ENCODE results near the gene KCNQ1OT1. TPM values are rescaled to one million over a fixed set of nuclear protein-coding genes. Genes with fewer than 3 reads are reported as not detected.

Gene KCNQ1OT1
- total RNA-seq, 4 donors from 2014 or later, result 0.66 to 2.5 (median 1.3) TPM

DNA sequence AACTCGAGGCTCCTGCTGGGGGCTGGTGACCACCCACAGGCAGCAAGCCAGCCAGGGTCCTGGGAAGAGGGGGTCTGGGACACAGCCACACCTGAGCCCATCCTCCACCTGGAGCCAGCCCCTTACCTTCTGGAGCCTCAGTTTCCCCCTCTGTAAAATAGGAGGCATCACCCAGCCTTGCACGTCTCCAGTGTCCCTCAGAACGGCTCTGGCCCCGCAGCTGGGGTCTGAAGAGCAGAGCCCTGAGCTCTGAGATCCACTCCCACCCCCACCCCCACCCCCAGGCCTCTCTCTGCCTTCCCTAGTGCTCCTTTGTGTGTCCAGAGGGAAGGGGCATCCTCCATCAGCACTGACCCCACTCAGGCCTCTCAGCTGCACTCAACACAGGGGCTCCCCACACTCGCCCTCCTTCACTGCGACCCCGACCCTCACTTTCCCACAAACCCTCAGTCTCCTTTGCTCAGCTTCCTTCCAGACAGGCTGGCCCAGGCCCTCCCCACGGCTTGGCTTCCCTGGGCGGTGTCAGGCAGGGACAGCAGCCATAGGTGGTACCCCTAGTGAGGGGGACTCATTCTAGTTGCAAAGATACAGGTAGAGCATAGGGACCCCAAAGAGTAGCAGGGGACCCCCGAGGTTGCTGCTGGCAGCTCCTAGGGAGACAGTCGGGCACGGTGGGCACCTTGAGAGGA is 33.3 kb upstream of the KCNQ1OT1 start:
- no peak for DNase-seq (ENCODE audit: extremely low spot score)
- no peak overlapping the region for H3K27ac ChIP-seq (replicated peaks in 1 of 4)
- 95% methylated on average over 9 of the region's 12 CpGs for WGBS

DNA sequence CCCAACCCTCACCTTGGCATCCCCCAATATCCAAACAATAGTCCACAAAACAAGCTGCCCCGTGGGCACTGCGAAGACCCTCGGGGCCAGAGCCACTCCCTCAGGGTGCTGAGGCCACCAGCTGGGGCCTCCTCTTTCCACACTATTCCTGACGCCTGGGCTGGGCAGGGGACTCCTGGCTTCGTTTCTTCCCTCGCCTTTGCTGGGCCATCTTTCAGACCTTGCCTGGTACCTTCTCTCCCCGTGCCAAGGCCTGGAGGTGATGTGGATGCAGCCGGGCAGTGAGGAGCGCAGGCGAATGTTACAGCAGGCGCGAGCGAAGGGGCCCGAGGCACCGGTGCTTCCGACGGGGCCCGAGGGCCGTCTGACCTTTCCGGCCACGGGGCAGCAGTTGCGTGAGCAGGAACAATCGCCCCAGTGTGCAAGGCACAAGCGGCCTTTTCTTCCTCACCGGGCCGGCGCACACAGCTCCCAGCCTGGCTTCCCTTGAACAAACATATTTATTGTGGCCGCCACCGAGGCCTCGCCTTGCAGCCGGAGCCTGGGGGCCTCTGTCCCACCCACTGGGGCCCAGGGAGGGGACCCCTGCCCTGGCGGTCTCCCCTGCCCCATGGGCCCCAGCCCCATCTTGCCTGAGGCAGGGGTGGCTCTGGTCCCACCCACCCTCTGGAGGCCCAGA is 32.6 kb upstream of the KCNQ1OT1 start:
- Histone ChIP-seq H3K4me1 (peaks cover 0 to 21% (median 0%) of the 10 kb centered on the region in 4 donors), H3K27me3 (no peaks in the 10 kb centered on the region), H3K27ac (replicated peaks in 1 of 4) (no peak overlapping the region), H3K36me3 (no peaks in the 10 kb centered on the region), H3K4me3 (no peak overlapping the region), H3K9me3 (no peaks in the 10 kb centered on the region)
- intact Hi-C loops (cut with DNase I), result no loop called here
- WGBS, result 85% methylated on average over 30 of the region's 32 CpGs
- TF ChIP-seq POLR2A (IDR thresholded peaks at IDR 0.05; ENCODE audit: low read depth) (no peak), EP300 (IDR thresholded peaks at IDR 0.05) (no peak), POLR2AphosphoS5 (IDR thresholded peaks at IDR 0.05) (no peak)
- TF ChIP-seq, protein P1, sequence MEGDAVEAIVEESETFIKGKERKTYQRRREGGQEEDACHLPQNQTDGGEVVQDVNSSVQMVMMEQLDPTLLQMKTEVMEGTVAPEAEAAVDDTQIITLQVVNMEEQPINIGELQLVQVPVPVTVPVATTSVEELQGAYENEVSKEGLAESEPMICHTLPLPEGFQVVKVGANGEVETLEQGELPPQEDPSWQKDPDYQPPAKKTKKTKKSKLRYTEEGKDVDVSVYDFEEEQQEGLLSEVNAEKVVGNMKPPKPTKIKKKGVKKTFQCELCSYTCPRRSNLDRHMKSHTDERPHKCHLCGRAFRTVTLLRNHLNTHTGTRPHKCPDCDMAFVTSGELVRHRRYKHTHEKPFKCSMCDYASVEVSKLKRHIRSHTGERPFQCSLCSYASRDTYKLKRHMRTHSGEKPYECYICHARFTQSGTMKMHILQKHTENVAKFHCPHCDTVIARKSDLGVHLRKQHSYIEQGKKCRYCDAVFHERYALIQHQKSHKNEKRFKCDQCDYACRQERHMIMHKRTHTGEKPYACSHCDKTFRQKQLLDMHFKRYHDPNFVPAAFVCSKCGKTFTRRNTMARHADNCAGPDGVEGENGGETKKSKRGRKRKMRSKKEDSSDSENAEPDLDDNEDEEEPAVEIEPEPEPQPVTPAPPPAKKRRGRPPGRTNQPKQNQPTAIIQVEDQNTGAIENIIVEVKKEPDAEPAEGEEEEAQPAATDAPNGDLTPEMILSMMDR (IDR thresholded peaks at IDR 0.05), result no peak
- DNase-seq (ENCODE audit: extremely low spot score), result no peak

More for the DNA sequence above, 33.3 kb upstream of the KCNQ1OT1 start:
- no peak overlapping the region for H3K4me3 ChIP-seq
- H3K36me3 ChIP-seq, result no peaks in the 10 kb centered on the region
- H3K9me3 ChIP-seq, result no peaks in the 10 kb centered on the region
- intact Hi-C loops (cut with DNase I), result no loop called here
- TF ChIP-seq EP300 (IDR thresholded peaks at IDR 0.05), result no peak
- H3K4me1 ChIP-seq, result peaks cover 0 to 26% (median 3%) of the 10 kb centered on the region in 4 donors
- H3K27me3 ChIP-seq, result no peaks in the 10 kb centered on the region

DNA sequence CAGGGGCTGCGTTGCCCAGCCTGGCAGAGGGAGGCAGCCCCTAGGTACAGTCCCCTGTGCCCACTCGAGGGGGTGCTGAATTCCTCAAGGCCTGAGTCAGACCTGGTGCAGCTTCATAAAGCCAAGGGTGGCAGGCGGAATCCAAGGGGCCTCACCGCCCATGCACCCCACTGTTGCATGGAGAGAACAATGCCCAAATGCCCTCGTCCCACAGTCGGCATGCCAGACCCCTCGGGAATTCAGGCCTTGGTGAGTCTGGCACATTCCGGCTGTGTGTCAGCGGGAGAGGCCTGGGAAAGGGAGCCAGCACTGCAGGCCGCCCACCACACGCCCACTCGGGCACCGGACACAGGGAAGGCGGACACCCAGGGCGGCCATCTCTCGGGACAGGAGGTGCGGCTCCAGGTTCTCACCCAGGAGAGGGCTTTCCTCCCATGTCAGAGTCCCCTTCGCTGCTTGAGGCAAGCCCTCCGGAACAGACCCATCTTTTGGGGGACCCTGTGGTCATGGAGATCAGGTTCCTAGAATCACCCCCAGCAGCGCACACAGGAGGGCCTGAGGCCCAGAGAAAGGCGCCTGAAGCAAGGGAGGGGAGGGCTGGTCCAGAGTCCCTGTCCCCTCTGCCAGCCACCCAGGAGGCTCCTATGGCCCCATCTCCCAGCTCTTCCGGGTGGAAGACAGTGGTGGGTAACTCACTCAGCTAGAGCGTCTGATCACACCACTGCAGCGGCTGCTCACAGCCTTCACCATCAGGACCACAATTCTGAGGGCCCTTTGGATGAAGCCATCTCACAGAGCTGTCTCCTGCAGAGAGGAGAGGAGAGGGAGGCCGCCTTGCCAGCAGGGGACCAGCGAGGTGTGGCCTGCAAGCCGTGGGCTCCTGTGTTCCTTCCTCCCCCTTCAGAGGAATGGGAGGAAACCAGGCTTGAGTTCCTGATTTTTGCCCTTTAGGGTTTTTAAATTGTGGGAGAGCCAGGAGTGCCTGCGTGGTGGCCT is 31.6 kb upstream of the KCNQ1OT1 start:
- Histone ChIP-seq H3K4me1 (peaks cover 0 to 21% (median under 1%) of the 10 kb centered on the region in 4 donors), H3K9me3 (no peaks in the 10 kb centered on the region), H3K4me3 (no peak overlapping the region), H3K36me3 (no peaks in the 10 kb centered on the region), H3K27me3 (no peaks in the 10 kb centered on the region), H3K27ac (replicated peaks in 1 of 4) (no peak overlapping the region)
- DNase-seq (ENCODE audit: extremely low spot score), result no peak
- 93% methylated on average over 14 of the region's 28 CpGs for WGBS
- intact Hi-C loops (cut with DNase I), result no loop called here
- TF ChIP-seq POLR2AphosphoS5 (IDR thresholded peaks at IDR 0.05) (no peak), POLR2A (IDR thresholded peaks at IDR 0.05; ENCODE audit: low read depth) (no peak), EP300 (IDR thresholded peaks at IDR 0.05) (no peak)
- TF ChIP-seq, protein P1 (IDR thresholded peaks at IDR 0.05), result no peak

DNA sequence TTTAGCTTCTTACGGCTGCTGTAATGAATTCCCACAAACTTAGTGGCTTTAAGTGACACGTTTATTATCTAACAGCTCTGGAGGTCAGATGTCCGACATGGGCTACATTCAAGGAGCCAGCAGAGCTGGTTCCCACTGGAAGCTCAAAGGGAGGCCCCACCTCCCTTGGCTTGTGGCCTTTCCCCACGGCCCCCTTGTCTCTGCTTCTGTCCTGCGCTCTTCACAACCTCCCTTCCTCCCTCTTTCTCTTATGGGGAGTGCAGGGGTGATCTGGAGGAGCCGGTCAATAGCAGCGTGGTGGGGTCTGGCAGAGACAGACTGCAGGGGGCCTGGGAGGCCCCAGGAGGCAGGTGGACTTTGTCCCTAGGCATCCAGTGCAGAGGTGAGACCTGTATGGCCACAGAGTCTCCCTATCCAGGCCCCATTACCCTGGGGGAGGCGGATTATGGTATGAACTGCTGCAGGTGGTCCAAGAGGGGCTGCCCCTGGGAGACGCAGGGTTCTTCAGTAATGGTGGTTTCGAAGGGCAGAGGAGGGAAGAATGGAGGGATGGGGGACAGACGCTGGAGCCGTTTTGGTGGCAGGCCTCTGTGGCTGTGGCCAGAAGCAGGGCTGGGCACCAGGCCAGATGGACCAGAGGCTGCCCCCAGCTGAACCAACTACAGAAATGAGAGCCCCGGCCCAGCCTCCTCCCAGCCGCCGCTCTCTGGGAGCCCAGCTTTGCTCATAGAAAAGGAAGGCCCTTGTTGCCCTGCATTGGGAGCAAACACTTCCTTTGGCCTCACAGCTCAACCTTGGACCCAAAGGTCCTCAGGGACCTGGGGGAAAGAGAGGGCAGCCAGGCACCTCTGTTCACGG is 30.7 kb upstream of the KCNQ1OT1 start:
- intact Hi-C loops (cut with DNase I), result no loop called here
- Histone ChIP-seq H3K27ac (replicated peaks in 1 of 4) (no peak overlapping the region), H3K9me3 (no peaks in the 10 kb centered on the region), H3K27me3 (no peaks in the 10 kb centered on the region), H3K36me3 (no peaks in the 10 kb centered on the region), H3K4me3 (no peak overlapping the region), H3K4me1 (peaks cover 0 to 21% (median 4%) of the 10 kb centered on the region in 4 donors)
- DNase-seq (ENCODE audit: extremely low spot score), result no peak
- WGBS, result 87% methylated on average over 13 of the region's 16 CpGs
- no peak for TF ChIP-seq POLR2AphosphoS5 (IDR thresholded peaks at IDR 0.05)

DNA sequence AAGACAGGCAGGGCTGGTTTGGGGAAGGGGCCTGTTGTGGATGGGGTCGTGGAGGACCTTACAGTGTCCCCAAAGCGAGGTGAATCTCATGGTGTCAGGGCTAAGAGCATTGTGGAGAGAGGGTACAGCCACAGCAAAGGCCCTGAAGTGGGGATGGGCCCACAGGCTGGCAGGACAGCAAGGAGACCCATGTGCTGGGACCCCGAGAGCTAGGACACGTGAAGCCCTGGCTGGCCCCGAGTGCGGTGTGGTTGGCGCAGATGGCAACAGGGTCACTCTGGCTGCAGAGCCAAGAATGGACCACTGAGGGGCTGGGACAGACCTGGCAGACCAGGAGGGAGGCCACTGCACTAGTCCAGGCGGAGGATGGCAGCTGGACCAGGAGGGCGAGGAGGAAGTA is 30.0 kb upstream of the KCNQ1OT1 start:
- Histone ChIP-seq H3K27ac (replicated peaks in 1 of 4) (no peak overlapping the region), H3K36me3 (no peaks in the 10 kb centered on the region), H3K4me1 (peaks cover 0 to 23% (median 9%) of the 10 kb centered on the region in 4 donors), H3K27me3 (no peaks in the 10 kb centered on the region), H3K9me3 (no peaks in the 10 kb centered on the region), H3K4me3 (no peak overlapping the region)
- TF ChIP-seq POLR2A (IDR thresholded peaks at IDR 0.05; ENCODE audit: low read depth), result no peak
- no peak for TF ChIP-seq POLR2AphosphoS5 (IDR thresholded peaks at IDR 0.05)
- TF ChIP-seq EP300 (IDR thresholded peaks at IDR 0.05), result no peak
- TF ChIP-seq, protein P1 (IDR thresholded peaks at IDR 0.05), result no peak
- intact Hi-C loops (cut with DNase I), result no loop called here
- 98% methylated on average over 9 of the region's 9 CpGs for WGBS
- DNase-seq (ENCODE audit: extremely low spot score), result no peak
